HepG2 (cell line): ENCODE results near the gene ZC3H13. TPM values are rescaled to one million over a fixed set of nuclear protein-coding genes. Genes with fewer than 3 reads are reported as not detected.

ENCODE experiments used
- ATAC-seq: fragments of 200-7000 bp; cut with Tn5 transposase; 3 replicates; pipeline ENCODE4 v1.9.1; 2020; ENCODE audit warnings: mild to moderate bottlenecking, moderate library complexity
- BruUV-seq: library from RNA; stranded (reverse); fragments of 400-500 nt; replicated peaks from 2 replicates; lab custom pipeline; 2021; lab: Mats Ljungman, UMichigan
- CTCF ChIA-PET: fragments of 300-600 bp; formaldehyde crosslinking; extraction: SDS; loops from one replicate; lab custom pipeline; 2021; ENCODE audit warnings: low total read pairs, inconsistent platforms, low intra/inter-chr PET ratio; lab: Yijun Ruan, JAX
- POLR2A ChIA-PET: fragments of 350-600 bp; sonication (Branson Sonifier 250); formaldehyde crosslinking; loops from one replicate; lab custom pipeline; 2020; ENCODE audit warnings: antibody characterized with exemption, inconsistent platforms; lab: Yijun Ruan, JAX
- DNase-seq: peaks from one replicate; pipeline ENCODE4 v3.0.0-alpha.2; 2015; ENCODE audit warnings: low spot score
- FAIRE-seq: peaks from 3 replicates; lab custom pipeline; 2011; peaks lifted over from hg19 to GRCh38; lab: Jason Lieb, UNC
- H2AFZ ChIP-seq: one replicate; pipeline ENCODE4 v1.6.1; 2011; ENCODE audit warnings: low read length, inconsistent platforms
- H3K27ac ChIP-seq: fragments of 300-600 bp; 3 replicates; pipeline ENCODE4 v1.8.0; 2011; ENCODE audit warnings: mixed run types, mild to moderate bottlenecking, mixed read lengths, low read length, inconsistent platforms; ENCODE audit not compliant: insufficient read depth; ENCODE audit errors: extremely low read length
- H3K27me3 ChIP-seq, 2 experiments: fragments of 200-600 bp in 1 of 2; 2 replicates in 1 of 2; 3 replicates in 1 of 2; pipeline versions ENCODE4 v1.6.0 to v1.8.0; 2011; ENCODE audit warnings: low read length in 2 of 2, mild to moderate bottlenecking in 2 of 2, moderate library complexity in 2 of 2, inconsistent platforms in 1 of 2; ENCODE audit not compliant: insufficient read depth in 2 of 2, control insufficient read depth in 1 of 2
- H3K36me3 ChIP-seq, 2 experiments: fragments of 200-600 bp in 1 of 2; replicated peaks in 1 of 2; 2 replicates in 1 of 2; 3 replicates in 1 of 2; pipeline versions ENCODE4 v1.5.1 to v1.8.0; 2011; ENCODE audit warnings: low read length in 2 of 2, inconsistent platforms in 1 of 2; ENCODE audit not compliant: insufficient read depth in 2 of 2, control insufficient read depth in 1 of 2
- H3K4me1 ChIP-seq: 2 replicates; pipeline ENCODE4 v1.5.1; 2012; ENCODE audit warnings: low read length, inconsistent platforms; ENCODE audit not compliant: insufficient read depth
- H3K4me2 ChIP-seq: 2 replicates; pipeline ENCODE4 v1.6.0; 2011; ENCODE audit warnings: low read depth, low read length, inconsistent platforms
- H3K4me3 ChIP-seq, 3 experiments: fragments of 200-600 bp in 1 of 3; sonication (generic), shearing (Covaris generic) in 1 of 3; replicated peaks in 1 of 3; 2 replicates each; pipeline ENCODE4 v1.5.1; 2011 to 2016; ENCODE audit warnings: low read length in 3 of 3, inconsistent platforms in 2 of 3, low read depth in 2 of 3, mild to moderate bottlenecking in 2 of 3, control low read depth in 1 of 3, mixed read lengths in 1 of 3; ENCODE audit not compliant: insufficient read depth in 1 of 3
- H3K79me2 ChIP-seq: one replicate; pipeline ENCODE4 v1.6.1; 2011; ENCODE audit warnings: low read length, inconsistent platforms; ENCODE audit not compliant: insufficient read depth
- H3K9ac ChIP-seq: 2 replicates; pipeline ENCODE4 v1.6.0; 2011; ENCODE audit warnings: mild to moderate bottlenecking, low read depth, low read length, inconsistent platforms; ENCODE audit not compliant: insufficient read depth
- H3K9me3 ChIP-seq: 2 replicates; pipeline ENCODE4 v1.5.1; 2012; ENCODE audit warnings: mild to moderate bottlenecking, low read length
- H4K20me1 ChIP-seq: 2 replicates; pipeline ENCODE4 v1.6.0; 2011; ENCODE audit warnings: inconsistent platforms, mild to moderate bottlenecking, low read length, moderate library complexity; ENCODE audit not compliant: insufficient read depth
- CREM ChIP-seq, 2 experiments: sonication (generic) in 1 of 2; formaldehyde crosslinking in 1 of 2; IDR thresholded peaks; 2 replicates each; pipeline versions ENCODE4 v1.4.0 to v1.6.1; 2016 to 2020; ENCODE audit warnings: antibody characterized with exemption in 1 of 2, mild to moderate bottlenecking in 1 of 2, missing genetic modification reagents in 1 of 2
- ESRRA ChIP-seq: sonication (generic); formaldehyde crosslinking; IDR thresholded peaks from 2 replicates; pipeline ENCODE4 v1.5.1; 2020; ENCODE audit warnings: mild to moderate bottlenecking, low read depth, missing genetic modification reagents
- GABPA ChIP-seq, 2 experiments: IDR thresholded peaks; 2 replicates each; pipeline ENCODE4 v1.6.1; 2011 to 2016; ENCODE audit warnings: low read depth in 2 of 2, low read length in 1 of 2, missing biosample characterization in 1 of 2, missing genetic modification characterization in 1 of 2
- IRX3 ChIP-seq: sonication (generic); formaldehyde crosslinking; IDR thresholded peaks from 2 replicates; pipeline ENCODE4 v1.8.1; 2023; ENCODE audit warnings: mild to moderate bottlenecking, low read depth, missing genetic modification reagents, borderline replicate concordance
- NR2F2 ChIP-seq: IDR thresholded peaks from 2 replicates; pipeline ENCODE4 v1.6.1; 2012; ENCODE audit warnings: low read depth, inconsistent platforms, borderline replicate concordance
- ZBTB46 ChIP-seq: sonication (generic); formaldehyde crosslinking; IDR thresholded peaks from 2 replicates; pipeline ENCODE4 v1.4.0; 2020; ENCODE audit warnings: mild to moderate bottlenecking, missing genetic modification reagents, borderline replicate concordance
- ZNF33A ChIP-seq: sonication (generic); formaldehyde crosslinking; IDR thresholded peaks from 2 replicates; pipeline ENCODE4 v1.5.1; 2020; ENCODE audit warnings: missing genetic modification reagents, mild to moderate bottlenecking, moderate library complexity, borderline replicate concordance
- ZNF747 ChIP-seq: sonication (generic); formaldehyde crosslinking; IDR thresholded peaks from 2 replicates; pipeline ENCODE4 v1.8.1; 2023; ENCODE audit warnings: missing genetic modification reagents, mild to moderate bottlenecking, borderline replicate concordance
- WGBS: methylation state at CpG from one replicate; pipeline ENCODE4 v1.1.6; 2017; ENCODE audit warnings: low lambda C conversion rate; 5-methylcytosine and 5-hydroxymethylcytosine counted together
- in situ Hi-C: cut with HindIII; loops from 2 replicates; pipeline ENCODE4 v1.10.0; 2017; ENCODE audit warnings: low pct_unique_long_range_greater_than_20kb; ENCODE audit not compliant: extremely low pct_ligation_motif_present
- intact Hi-C: fragments of 100-400 bp; cut with micrococcal nuclease; formaldehyde crosslinking; loops from one replicate; pipeline ENCODE4 v1.10.0; 2022; ENCODE audit not compliant: unreplicated experiment
- polyA plus RNA-seq, 8 experiments: library from polyadenylated mRNA; depleted of rRNA in 3 of 8; stranded (reverse) in 7 of 8; unstranded in 1 of 8; fragments of >200 nt; fragmentation: Illumina TruSeq in 4 of 8; extraction: Trizol in 4 of 8; gene quantifications; 2 replicates each; pipeline versions ENCODE4 v1.2.1 to v1.2.3, GENCODE V29; 2011 to 2016; ENCODE audit warnings: low read depth in 4 of 8, missing spikeins in 1 of 8, mixed read lengths in 1 of 8; ENCODE audit not compliant: insufficient read depth in 1 of 8
- total RNA-seq, 5 experiments: library from RNA; depleted of rRNA; stranded (reverse); fragments of >200 nt; fragmentation: Illumina TruSeq; extraction: Trizol; gene quantifications; 2 replicates each; pipeline ENCODE4 v1.2.3, GENCODE V29; 2016; ENCODE audit warnings: low read depth in 1 of 5
- TF ChIP-seq, protein P1 (sequence below): sonication (generic); IDR thresholded peaks from 2 replicates; pipeline ENCODE4 v1.6.1; 2016; ENCODE audit warnings: low read depth, borderline replicate concordance

ZC3H13 gene
- total and polyA plus RNA-seq, 2 of the 13 experiments (the other 11 are each of a cell fraction or from before 2014, with no cell fraction given), result 2.7 to 23.5 TPM

GRCh38 chr13:45925151-45925550, 127.4 kb downstream of the ZC3H13 start:
- H3K9me3 ChIP-seq, result no peaks in the 10 kb centered on the region
- ChIA-PET CTCF (no interaction called here), POLR2A (no interaction called here)
- no peak overlapping the region for H3K4me3 ChIP-seq
- no peak for FAIRE-seq
- no peak overlapping the region for H3K4me2 ChIP-seq
- ATAC-seq, result no peak; the same call in 2 of the 3 replicates
- no peak overlapping the region for H2AFZ ChIP-seq
- H4K20me1 ChIP-seq, result no peaks in the 10 kb centered on the region
- H3K27ac ChIP-seq, result no peak overlapping the region
- intact Hi-C loops, result no loop called here
- peaks cover 0 to 1% of the 10 kb centered on the region in 2 experiments; a peak in 1 of 5 replicates for H3K27me3 ChIP-seq
- TF ChIP-seq CREM (IDR thresholded peaks at IDR 0.05) (no peak), CREM (CRISPR knock-in tag; IDR thresholded peaks at IDR 0.05) (no peak), NR2F2 (no peak), ZNF747 (no peak), ESRRA (CRISPR knock-in tag) (no peak), ZBTB46 (CRISPR knock-in tag) (no peak), GABPA (IDR thresholded peaks at IDR 0.05; ENCODE audit: low read depth, low read length) (no peak), GABPA (CRISPR knock-in tag; IDR thresholded peaks at IDR 0.05; ENCODE audit: low read depth) (no peak), IRX3 (CRISPR knock-in tag) (no peak), ZNF33A (CRISPR knock-in tag) (no peak)
- TF ChIP-seq, protein P1, sequence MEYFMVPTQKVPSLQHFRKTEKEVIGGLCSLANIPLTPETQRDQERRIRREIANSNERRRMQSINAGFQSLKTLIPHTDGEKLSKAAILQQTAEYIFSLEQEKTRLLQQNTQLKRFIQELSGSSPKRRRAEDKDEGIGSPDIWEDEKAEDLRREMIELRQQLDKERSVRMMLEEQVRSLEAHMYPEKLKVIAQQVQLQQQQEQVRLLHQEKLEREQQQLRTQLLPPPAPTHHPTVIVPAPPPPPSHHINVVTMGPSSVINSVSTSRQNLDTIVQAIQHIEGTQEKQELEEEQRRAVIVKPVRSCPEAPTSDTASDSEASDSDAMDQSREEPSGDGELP, result no peak
- BruUV-seq, result no TSS peak
- WGBS, result 18% methylated on average over 3 of the region's 3 CpGs
- no peaks in the 10 kb centered on the region for H3K79me2 ChIP-seq
- in situ Hi-C loops, result no loop called here
- no peak for DNase-seq
- no peak overlapping the region for H3K9ac ChIP-seq
- H3K4me1 ChIP-seq, result no peaks in the 10 kb centered on the region
- H3K36me3 ChIP-seq, result no peaks in the 10 kb centered on the region
